ENCODE data around the gene LANCL3.
"Not testable (repeated sequence)": the region's sequence is repeated elsewhere in the genome, so short reads cannot be mapped to it uniquely, and the experiment has no call there.

LANCL3 gene

DNA sequence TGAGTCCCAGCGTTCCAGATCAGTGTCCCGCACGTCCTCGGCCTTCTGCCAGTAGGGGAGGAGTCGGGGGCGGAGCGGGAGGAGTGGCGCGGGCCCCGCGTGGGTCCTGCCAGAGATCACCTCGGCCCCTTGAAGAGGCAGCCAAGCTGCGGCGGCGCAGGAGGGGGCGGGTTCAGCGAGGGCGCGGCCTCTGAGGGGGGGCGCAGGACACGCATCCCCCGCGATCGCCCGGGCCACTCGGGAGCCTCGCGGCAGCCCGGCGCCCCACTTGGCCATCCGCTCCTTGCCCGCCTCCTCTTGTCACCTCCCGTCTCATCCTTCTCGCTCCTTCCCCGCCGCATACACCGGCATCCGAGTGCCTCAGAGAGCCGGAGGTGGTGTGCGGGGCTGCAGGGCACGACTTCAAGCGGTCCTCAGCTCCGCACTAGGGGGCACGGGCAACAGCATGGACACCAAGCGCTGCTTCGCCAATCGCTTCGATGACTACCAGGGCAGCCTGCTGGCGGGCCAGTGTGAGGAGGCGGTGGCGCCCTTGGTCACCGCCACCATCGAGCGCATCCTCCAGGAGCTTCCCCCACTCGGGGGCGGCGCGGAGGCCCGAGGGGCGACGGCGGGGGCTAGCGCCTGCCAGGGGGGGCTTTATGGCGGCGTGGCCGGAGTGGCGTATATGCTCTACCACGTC, at the start of gene LANCL3:
LANCL3 (plus strand) TSS at position 236 of the 682 bp plus-strand sequence; CDS start at position 446, 210 bp downstream.
- not testable (repeated sequence) for DNase-seq (ENCODE audit: low read depth)

DNA sequence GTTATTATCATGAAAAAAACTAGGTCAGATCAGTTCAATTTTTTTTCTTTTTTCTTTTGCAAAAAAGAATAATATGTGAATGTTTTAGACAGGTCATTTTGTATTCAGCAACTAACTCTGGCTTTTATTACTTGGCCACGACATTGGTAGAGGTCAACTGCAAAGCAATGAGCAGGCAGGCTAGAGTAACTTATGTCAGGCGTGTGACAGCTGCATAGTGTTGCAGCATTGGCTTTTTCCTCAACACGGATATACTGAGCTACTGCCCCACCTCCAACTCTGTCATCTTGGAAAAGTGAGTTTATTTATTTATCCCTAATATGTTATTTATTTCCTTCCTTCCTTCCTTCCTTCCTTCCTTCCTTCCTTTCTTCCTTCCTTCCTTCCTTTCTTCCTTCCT, 47.8 kb upstream of the LANCL3 start:
- not testable (repeated sequence) for DNase-seq (ENCODE audit: low read depth)

DNA sequence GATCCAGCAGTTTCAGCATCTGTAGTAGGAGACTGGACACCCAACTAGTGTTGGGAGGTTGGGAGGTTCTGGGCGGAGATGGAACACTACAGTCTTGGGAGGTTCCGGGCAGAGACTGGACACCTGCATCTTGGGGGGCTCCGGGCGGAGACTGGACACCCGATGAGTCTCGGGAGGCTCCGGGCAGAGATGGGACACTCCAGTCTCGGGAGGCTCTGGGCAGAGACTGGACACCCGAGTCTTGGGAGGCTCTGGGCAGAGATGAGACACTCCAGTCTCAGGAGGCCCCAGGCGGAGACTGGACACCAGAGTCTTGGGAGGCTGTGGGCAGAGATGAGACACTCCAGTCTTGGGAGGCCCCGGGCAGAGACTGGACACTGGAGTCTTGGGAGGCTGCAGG, 29.5 kb upstream of the LANCL3 start:
- DNase-seq (ENCODE audit: low read depth), result no peak

DNA sequence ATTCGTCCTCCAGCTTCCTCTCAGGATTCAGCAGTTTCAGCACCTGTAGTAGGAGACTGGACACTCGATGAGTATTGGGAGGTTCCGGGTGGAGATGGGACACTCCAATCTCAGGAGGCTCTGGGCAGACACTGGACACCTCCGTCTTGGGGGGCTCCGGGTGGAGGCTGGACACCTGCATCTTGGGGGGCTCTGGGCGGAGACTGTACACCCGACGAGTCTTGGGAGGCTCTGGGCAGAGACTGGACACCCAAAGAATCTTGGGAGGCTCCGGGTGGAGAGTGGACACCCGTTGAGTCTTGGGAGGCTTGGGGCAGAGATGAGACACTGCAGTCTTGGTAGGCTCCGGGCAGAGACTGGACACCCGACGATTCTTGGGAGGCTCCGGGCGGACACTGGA, 28.7 kb upstream of the LANCL3 start:
- DNase-seq (ENCODE audit: low read depth), result no peak

DNA sequence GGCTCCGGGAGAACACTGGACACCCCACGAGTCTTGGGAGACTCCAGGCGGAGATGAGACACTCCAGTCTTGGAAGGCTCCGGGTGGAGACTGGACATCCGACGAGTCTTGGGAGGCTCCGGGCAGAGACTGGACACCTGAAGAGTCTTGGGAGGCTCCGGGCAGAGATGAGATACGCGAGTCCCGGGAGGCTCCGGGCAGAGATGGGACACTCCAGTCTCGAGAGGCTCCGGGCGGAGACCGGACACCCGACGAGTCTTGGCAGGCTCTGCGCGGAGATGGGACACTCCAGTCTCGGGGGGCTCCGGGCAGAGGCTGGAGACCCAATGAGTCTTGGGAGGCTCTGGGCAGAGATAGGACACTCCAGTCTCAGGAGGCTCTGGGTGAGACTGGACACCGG, 28.1 kb upstream of the LANCL3 start:
- DNase-seq (ENCODE audit: low read depth), result no peak

DNA sequence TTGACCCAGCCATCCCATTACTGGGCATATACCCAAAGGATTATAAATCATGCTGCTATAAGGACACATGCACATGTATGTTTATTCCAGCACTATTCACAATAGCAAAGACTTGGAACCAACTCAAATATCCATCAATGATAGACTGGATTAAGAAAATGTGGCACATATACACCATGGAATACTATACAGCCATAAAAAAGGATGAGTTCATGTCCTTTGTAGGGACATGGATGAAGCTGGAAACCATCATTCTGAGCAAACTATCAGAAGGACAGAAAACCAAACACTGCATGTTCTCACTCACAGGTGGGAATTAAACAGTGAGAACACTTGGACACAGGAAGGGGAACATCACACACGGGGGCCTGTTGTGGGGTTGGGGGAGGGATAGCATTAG, 26.9 kb upstream of the LANCL3 start:
- not testable (repeated sequence) for DNase-seq (ENCODE audit: low read depth)

DNA sequence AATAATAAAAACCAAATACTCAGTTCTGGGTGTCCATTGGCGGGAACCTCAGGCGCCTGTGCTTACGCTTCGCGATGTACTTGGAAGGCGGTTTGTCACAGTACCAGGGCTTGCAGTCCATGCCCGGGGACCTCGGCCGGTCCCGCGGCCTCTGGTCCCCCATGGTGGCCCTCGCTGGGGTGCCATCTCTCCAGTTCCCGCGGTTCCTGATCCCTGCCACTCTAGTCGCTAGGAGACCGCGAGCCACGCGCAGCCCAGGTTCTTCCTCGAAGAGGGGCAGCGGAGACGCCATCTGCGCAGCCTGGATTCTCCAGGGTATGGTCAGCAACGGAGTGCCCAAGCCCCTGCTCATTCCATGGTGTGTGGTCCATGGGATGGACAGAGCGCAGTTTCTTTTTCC, 26.4 kb upstream of the LANCL3 start:
- DNase-seq (ENCODE audit: low read depth), result no peak

DNA sequence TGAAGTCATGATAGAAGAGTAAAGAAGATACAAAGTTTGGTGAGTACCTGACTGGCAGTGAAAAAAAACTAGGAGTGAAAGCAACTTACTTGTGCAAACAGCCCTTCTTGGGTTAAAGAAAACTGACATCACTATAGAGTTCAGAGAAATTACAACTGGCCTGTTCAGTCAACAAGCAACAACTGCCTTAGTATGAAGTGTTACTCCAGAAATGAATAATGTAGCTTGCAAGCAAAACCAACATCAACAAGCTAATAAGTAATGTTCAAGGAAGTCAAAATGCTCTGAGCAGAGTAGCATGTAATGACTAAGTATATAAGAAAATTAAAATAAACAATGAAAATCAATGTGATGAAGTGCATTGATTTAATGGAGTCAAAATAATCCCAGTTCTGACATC, 21.8 kb upstream of the LANCL3 start:
- DNase-seq (ENCODE audit: low read depth), result not testable (repeated sequence)

DNA sequence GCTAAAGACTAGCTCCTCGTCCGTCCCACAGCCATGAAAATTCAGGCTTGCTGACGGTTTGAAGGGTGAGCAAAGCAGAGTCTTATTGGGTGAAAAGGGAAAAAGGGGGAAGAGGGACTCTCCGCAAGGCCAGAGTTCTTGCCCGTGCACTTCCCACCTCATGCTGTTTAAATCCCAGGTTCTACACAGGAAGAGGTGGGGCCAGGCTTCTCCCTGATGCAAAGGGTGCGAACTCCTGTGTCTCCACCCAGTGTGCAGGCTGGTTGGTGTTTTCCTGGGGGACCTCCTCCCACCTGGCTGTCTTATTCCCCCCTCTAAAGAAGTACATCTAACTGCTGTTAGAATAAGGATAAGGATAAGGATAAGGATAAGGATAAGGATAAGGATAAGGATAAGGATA, 18.0 kb upstream of the LANCL3 start:
- DNase-seq (ENCODE audit: low read depth), result no peak

DNA sequence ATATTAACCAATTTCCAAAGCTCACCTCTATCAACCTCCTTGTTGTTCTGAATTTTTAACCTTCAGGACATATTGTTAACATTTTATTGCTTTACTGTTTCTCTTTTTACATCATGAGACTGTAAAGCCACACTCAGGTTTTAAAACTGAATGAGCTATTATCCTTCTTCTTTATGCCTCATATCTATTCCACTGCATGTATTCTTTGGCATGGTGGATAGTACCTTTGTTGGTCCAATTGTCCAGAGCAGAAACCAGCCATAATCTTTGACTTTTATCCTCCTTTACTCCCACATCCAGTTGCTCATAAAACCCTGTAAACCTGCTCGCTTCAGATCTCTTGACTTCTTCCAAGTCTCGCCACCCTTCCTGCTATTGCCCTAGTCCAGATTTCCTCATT, 6.2 kb upstream of the LANCL3 start:
- not testable (repeated sequence) for DNase-seq (ENCODE audit: low read depth)

DNA sequence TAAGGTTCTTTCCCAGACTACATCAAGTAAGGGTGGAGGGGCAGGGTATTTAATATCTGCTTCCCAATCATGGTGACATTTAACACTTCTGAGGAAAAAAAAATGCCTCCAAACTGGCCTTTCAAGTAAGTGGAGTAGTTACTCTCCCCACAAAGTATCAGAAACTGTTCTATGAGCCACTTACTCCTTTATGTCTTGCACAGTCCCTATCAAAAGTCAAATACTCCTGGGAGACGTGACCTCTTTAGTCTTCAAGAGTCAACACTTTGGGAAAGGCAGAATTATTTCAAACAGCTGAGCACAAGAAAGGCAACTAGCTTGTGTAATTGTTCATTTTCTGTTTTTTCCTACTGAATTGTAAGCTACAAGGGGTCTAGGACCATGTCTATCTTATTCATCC, 1.1 kb upstream of the LANCL3 start:
- not testable (repeated sequence) for DNase-seq (ENCODE audit: low read depth)

DNA sequence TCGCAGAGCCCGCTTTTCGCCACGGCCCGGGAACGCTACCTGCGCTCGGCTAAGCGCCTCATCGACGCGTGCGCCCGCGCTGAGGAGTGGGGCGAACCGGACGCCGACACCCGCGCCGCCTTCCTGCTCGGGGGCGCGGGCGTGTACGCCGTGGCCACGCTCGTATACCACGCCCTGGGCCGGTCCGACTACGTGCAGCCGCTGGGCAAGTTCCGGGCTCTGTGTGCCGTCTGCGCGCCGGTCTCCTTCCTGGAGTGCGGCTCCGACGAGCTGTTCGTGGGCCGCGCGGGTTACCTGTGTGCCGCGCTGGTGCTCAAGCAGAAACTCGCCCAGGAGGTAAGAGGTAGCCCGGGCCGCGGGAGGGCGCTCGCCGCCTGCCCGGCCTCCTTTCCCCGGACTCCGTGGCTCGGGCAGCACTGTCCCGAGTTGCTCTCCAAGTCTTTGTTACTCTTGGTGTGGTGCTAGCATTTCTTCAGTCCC, 687 bp downstream of the LANCL3 start:
- not testable (repeated sequence) for DNase-seq (ENCODE audit: low read depth)

DNA sequence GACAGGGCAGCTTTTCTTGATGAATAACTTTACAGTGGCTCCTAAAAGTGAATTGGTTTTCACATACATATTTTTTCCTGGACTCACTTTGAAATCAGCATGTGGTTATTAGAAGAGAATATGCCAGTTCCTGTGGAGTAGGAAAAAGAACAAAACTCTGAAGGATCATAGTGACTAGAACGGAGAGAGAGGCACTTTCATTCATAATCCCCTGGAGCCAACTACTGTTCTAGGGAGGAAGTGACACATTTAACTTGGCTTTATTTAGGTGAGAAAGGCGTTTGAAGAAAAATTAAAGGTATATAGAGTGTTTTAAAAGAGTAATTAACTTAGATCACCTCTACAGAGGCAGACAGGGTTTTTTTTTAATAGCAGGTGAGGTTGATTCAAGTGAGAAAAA, 1.7 kb downstream of the LANCL3 start:
- DNase-seq (ENCODE audit: low read depth), result not testable (repeated sequence)

DNA sequence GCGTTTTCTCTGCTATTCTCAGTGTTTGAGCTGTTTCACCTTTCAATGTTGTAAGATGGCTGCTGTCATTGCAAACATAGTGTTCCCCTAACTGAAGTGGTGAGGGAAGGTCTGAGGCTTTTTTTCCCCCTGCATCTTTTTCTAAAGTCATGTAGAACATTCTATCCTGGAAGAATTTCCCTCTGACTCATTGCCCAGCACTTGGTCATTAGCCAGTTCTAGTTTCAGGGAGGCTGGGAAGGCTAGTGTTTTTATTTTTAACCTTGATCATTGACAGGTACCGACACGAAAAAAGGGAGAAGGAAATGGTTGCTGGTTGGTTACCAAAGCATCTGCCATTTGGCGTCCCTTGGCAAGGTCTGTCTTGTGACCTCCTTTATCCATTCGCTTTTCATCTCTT, 6.6 kb downstream of the LANCL3 start:
- DNase-seq (ENCODE audit: low read depth), result no peak

DNA sequence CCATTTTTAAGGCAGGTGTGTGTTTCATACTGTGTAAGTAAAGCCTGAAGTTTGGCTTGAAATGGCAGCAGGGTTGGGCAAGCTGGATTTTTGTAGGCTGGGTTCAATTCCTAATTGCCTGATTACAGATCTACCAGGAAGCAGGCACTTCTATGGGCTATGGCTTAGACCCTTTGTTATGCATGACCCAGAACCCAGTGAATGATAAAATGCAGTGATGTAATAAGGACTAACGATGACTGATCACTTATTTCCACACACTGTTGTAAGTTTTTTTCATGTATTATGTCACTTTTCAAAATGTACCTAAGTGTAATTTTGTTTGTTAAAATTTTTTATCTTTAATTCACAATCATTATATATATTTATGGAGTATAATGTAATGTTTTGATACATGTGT, 8.6 kb downstream of the LANCL3 start:
- DNase-seq (ENCODE audit: low read depth), result no peak

DNA sequence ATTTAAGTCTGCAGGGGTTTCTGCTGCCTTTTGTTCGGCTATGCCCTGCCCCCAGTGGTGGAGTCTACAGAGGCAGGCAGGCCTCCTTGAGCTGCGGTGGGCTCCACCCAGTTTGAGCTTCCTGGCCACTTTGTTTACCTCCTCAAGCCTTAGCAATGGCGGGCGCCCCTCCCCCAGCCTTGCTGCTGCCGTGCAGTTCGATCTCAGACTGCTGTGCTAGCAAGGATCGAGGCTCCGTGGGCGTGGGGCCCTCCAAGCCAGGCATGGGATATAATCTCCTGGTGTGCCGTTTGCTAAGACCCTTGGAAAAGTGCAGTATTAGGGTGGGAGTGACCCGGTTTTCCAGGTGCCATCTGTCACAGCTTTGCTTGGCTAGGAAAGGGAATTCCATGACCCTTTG, 15.9 kb downstream of the LANCL3 start:
- DNase-seq (ENCODE audit: low read depth), result not testable (repeated sequence)

DNA sequence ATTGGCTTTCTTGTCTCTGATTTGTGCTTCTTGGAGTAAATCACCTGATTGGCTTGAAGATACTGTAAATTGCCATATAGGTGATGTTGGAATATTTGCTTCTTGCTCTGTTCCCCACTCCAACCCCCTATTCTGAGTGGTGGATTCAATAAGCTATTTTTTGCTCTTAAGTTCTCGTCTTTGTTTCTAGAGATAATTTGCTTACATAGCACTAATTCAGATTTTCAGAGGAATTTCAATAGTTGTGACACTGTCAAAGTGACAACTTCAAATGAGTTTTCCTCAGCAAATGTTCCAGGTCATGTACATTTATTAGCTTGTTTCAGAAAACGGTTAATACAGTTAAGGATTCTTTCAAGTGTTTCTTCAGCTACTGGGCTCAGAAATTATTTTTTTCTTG, 18.6 kb downstream of the LANCL3 start:
- no peak for DNase-seq (ENCODE audit: low read depth)

DNA sequence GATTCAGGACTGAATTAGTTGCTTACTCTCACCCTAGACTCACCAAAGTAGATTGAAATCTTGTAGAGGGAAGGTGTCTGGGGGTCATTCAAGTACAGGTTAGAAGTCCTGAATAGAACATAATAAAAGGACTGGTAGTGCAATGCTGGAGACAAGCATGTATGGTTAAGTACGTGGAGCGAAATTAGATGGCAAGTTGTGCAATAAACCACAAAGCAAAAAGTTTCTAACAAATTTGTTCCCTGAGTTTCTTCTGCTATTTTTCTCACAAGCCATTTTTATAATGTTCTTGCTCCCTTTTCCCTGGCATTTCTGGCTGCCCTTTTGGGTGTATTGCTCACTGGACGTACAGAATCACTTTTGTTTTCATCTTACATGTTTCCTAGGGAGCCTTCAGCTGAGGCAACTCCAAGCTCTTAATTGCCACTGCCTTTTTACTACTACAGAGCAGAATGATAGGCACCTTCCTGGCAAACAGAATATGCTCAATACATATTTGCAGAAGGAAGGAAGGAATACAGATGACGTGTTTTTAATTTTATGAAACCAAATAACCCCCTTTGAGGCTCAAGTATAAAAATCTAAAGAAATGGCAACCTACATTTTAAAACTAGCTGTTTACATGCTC, 23.4 kb downstream of the LANCL3 start:
- DNase-seq (ENCODE audit: low read depth), result no peak

DNA sequence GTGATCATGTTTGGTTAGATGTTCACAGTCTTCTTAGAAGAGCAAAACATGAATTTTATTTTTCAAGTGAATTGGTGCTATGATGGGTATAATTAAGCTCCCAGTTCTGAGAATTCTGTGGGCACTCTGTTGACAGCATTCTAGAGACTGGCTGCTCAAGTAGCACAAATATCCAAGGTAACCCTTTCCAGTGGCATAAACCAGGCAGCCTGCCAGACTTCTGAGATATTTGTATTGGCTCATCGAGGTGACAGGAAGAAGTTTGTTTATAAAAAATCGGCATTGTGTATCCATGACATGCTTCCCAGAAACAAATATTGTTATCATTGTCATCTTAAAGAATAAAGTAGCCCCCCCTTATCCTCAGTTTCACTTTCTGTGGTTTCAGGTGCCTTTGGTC, 28.3 kb downstream of the LANCL3 start:
- DNase-seq (ENCODE audit: low read depth), result no peak

DNA sequence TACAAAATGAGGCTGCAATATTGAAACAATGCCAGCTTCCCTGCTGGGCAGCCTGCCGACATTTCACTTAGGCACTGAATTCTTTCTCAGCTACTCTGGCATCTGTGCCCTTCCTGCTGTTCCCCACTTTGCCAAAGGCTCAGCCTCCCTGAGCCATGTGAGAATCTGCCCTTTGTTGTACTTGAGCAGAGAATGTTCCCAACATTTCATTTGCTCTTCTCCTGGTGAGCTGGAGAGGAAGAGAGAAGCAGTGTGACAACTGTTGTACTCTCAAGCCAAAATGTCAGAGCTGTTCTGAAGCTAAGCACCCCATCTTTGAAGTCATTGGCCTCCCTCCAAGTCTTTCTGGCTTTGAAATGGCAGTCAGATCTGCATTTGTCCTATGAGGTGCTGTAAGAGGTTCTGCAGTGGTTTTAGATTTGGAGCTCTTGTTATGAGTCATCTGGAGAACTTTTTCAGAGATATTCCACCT, 32.5 kb downstream of the LANCL3 start:
- no peak for DNase-seq (ENCODE audit: low read depth)

DNA sequence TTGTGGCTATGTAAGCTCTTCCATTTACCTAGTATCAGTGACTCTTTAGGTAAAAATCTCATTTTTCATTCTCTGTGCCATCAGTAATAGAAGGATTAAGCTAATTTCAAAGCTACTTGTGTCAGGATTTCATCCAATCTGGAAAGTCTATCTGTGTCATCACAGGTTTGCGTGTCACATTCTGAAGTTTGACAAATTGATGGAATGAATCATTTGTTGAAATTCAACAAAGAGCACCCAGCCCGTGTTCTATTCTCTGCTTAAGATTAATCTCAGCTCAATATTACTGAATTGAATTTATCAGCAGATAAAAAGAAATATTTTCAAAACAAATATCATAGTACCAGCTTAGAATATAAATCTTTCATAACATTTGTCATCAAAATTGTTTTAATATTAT, 35.8 kb downstream of the LANCL3 start:
- DNase-seq (ENCODE audit: low read depth), result no peak

DNA sequence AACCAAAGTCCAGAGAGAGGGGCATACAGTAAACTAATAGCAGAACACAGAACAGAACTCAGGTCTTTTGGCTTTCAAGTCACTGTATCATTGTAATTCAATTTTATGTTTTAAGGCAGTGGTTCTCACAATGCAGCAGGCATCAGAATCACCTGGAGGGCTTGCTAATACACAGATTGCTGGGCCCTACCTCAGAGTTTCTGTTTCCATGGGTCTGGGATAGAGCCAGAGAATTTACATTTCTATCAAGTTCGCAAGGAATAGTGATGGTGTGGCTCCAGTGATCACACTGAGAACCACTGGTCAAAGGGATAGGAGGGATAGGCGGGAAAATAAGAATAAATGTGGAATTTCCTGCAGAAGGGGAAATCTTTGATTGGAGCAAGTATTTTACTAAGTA, 36.7 kb downstream of the LANCL3 start:
- no peak for DNase-seq (ENCODE audit: low read depth)

DNA sequence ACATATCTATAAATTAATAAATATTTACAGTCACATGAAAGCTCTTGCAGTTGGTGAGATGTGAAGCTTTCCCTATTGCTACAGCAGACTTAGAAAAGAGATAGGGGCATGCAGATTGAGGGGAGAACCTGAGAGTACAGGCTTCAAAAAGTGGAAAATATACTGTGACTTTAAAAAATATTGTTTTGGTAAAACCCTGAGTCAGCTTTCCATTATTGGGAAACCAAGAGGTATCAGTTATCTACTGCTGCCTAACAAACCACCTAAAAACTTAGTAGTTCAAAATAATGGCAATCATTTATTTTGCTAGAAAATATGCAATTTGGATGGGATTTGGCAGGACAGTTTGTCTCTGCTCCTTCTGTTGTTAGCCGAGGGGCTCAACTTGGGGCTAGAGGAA, 38.3 kb downstream of the LANCL3 start:
- DNase-seq (ENCODE audit: low read depth), result no peak

DNA sequence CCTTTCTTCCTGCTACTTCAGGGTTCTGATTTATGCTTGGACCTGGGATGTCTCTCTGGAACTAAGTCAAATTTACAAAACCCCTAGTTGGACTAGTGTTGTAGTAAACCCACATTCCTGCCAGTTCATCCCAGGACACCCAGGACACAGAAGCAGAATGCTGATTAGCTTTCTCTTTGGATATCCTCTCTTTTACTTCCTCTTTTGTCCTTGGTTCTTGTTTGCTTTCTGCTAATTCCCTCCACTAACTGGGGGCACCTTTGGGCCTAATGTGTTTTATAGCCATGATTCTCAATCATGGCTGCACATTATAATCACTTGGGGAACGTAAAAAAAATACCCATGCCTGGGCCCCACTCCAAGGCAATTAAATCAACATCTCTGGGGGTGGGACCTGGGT, 42.5 kb downstream of the LANCL3 start:
- DNase-seq (ENCODE audit: low read depth), result no peak

Data from stromal cell of bone marrow (primary cell).